Right atrium auricular region (tissue), 2 donors: ENCODE results near the gene ITGAE. TPM values are rescaled to one million over a fixed set of nuclear protein-coding genes. Genes with fewer than 3 reads are reported as not detected.
A peak's percentile ranks its signal among the peaks of the same experiment; 100 is the strongest.
"Not testable (repeated sequence)": the region's sequence is repeated elsewhere in the genome, so short reads cannot be mapped to it uniquely, and the experiment has no call there.

Experiments used
- DNase-seq: peaks from one replicate; pipeline ENCODE4 v3.0.0-alpha.2; 2019; ENCODE audit warnings: low spot score
- H3K27ac ChIP-seq, 2 donors: fragments of 200-600 bp; sonication (generic); 1 replicate in 1 of 2; 2 replicates in 1 of 2; pipeline ENCODE4 v1.5.1; 2016 to 2019
- H3K27me3 ChIP-seq, 2 donors: fragments of 200-600 bp; sonication (generic); one replicate each; pipeline versions ENCODE4 v1.5.1 to v1.6.0; 2017 to 2019
- H3K36me3 ChIP-seq: fragments of 200-600 bp; sonication (generic); one replicate; pipeline ENCODE4 v1.5.1; 2016
- H3K4me1 ChIP-seq, 2 donors: fragments of 200-600 bp; sonication (generic); one replicate each; pipeline versions ENCODE4 v1.5.1 to v1.6.0; 2017 to 2019
- H3K4me3 ChIP-seq, 2 donors: fragments of 200-600 bp; sonication (generic); 1 replicate in 1 of 2; 2 replicates in 1 of 2; pipeline ENCODE4 v1.5.1; 2017 to 2019; ENCODE audit warnings: mild to moderate bottlenecking in 1 of 2, moderate library complexity in 1 of 2
- H3K9me3 ChIP-seq, 2 donors: fragments of 200-600 bp; sonication (generic); one replicate each; pipeline ENCODE4 v1.5.1; 2019
- total RNA-seq, 2 donors: library from RNA; depleted of rRNA; stranded (reverse); fragments of >200 nt; gene quantifications; one replicate each; pipeline ENCODE4 v1.1.0, GENCODE V29; 2016
- TF ChIP-seq, protein P1 (sequence below), 2 donors: fragments of 200-600 bp; sonication (generic); IDR thresholded peaks; one replicate each; pipeline ENCODE4 v1.5.1; 2019; ENCODE audit warnings: antibody characterized with exemption in 2 of 2

Gene ITGAE
- total RNA-seq, 2 donors from 2014 or later, result 23.4 to 26.1 TPM

DNA sequence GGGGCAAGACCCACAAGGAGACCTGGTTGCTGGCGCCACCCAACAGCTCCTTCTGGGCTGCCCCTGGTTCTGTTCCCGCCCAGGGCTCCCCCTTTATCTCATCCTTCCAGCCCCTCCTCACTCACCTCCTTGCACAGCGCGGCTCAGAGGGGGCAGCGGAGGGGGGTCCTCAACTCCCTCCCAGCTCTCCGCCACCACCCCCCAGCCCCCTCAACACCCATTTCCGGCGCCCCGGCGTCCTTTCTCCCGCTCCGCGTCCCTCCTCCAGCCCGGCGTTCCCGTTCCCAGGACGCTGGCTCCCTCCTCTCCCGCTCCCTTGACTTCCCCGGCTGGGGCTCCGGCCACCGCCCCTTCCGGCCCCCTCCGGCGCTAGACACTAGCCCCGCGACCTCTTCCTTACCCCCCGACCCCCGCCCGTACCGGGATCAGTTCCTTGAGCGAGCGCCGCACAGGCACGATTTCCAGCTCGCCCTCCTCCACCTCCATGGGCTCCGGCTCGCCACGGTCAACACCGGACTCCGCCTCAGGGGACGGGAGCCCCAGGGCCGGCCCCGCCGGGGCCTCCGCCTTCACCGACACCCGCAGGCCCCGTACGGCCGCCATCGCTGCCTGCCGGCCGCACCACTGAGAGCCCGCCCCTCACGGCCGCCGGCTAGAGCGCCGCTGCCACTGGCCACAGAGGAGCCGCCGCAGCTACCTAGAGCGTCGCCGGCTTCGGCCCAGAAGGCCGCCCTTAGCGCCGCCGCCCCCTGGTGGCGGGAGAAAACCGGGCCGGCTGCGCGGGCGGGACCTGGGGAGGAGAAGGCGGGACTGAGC is 44.8 kb upstream of the ITGAE start, which contains the start of gene NCBP3:
Gene NCBP3, minus strand, starts transcription at position 626 of the 816 bp plus-strand sequence. Its CDS starts 23 bp downstream, at position 603.
- TF ChIP-seq, protein P1, sequence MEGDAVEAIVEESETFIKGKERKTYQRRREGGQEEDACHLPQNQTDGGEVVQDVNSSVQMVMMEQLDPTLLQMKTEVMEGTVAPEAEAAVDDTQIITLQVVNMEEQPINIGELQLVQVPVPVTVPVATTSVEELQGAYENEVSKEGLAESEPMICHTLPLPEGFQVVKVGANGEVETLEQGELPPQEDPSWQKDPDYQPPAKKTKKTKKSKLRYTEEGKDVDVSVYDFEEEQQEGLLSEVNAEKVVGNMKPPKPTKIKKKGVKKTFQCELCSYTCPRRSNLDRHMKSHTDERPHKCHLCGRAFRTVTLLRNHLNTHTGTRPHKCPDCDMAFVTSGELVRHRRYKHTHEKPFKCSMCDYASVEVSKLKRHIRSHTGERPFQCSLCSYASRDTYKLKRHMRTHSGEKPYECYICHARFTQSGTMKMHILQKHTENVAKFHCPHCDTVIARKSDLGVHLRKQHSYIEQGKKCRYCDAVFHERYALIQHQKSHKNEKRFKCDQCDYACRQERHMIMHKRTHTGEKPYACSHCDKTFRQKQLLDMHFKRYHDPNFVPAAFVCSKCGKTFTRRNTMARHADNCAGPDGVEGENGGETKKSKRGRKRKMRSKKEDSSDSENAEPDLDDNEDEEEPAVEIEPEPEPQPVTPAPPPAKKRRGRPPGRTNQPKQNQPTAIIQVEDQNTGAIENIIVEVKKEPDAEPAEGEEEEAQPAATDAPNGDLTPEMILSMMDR (IDR thresholded peaks at IDR 0.05), result peak; percentile 96 to 98
- H3K4me3 ChIP-seq, result peak within 1 kb of the TSS; percentile 87 to 94

DNA sequence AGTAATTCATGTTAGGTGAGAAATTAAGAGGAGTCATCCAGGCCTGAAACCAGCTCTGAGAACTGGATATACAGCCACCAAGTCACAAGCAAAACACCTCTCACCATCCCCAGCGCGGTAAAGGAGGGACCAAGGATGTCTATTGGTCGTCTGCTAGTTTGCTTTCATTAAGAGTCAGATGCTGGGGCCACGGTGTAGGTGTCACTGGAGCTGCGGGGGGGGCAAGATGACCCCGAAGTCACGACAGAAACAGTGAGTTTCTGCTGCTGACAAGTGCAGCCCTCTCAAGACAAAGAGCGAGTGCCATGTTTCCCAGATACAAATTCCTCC is 44.3 kb upstream of the ITGAE start:
- Histone ChIP-seq H3K27ac (peak overlapping the region; percentile 93 to 96), H3K4me3 (peak overlapping the region; percentile 87 to 94), H3K9me3 (no peaks in the 10 kb centered on the region), H3K36me3 (peaks cover 14% of the 10 kb centered on the region), H3K27me3 (no peaks in the 10 kb centered on the region), H3K4me1 (peaks cover 0 to 22% of the 10 kb centered on the region in 2 donors)
- TF ChIP-seq, protein P1 (IDR thresholded peaks at IDR 0.05), result no peak
- no peak for DNase-seq

More for the DNA sequence above, 44.8 kb upstream of the ITGAE start, which contains the start of gene NCBP3:
- Histone ChIP-seq H3K9me3 (no peaks in the 10 kb centered on the region), H3K27ac (peak within 1 kb of the TSS; percentile 93 to 96), H3K36me3 (peaks cover 14% of the 10 kb centered on the region), H3K4me1 (peaks cover 0 to 22% of the 10 kb centered on the region in 2 donors), H3K27me3 (no peaks in the 10 kb centered on the region)
- DNase-seq, result peak; percentile 83

GRCh38 chr17:3844556-3844955 is 43.6 kb upstream of the ITGAE start:
- H3K9me3 ChIP-seq, DNase-seq, H3K27me3 ChIP-seq, H3K4me3 ChIP-seq: not testable (repeated sequence)
- peak overlapping the region in 1 of 2 donors; percentile 96 for H3K27ac ChIP-seq
- H3K4me1 ChIP-seq, result peaks cover 0 to 22% of the 10 kb centered on the region in 2 donors
- peaks cover 19% of the 10 kb centered on the region for H3K36me3 ChIP-seq

DNA sequence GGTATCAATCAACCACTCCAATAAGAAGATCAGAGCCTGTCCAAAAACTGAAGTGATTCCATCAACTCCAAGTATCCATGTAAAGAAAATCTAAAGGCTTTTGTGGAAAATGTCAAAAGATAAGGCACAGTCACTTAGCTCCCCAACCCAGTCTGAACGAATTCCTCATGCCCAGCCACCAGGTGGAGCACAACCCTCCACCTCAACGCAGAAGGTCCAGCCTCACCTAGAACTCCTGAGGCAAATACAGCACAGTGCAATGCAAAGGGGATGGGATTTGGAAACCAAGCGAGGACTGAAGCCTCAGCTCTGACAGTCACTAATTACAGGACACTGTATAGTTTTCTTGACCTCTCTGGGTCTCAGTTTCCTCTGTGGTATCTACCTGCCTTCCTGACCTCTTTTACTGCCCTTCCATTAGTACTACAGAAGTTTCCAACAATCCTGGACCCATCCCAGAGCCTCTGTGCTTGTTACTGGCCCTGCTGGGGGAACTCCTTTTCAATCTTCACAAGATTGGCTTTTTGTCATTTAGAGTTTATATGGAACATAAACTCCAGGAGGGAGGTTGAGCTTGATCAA is 43.0 kb upstream of the ITGAE start:
- H3K4me3 ChIP-seq, result no peak overlapping the region
- H3K4me1 ChIP-seq, result peaks cover 0 to 22% of the 10 kb centered on the region in 2 donors
- H3K27ac ChIP-seq, result no peak overlapping the region
- no peaks in the 10 kb centered on the region for H3K27me3 ChIP-seq
- no peak for DNase-seq
- peaks cover 24% of the 10 kb centered on the region for H3K36me3 ChIP-seq
- TF ChIP-seq, protein P1 (IDR thresholded peaks at IDR 0.05), result peak; percentile 25 to 56
- no peaks in the 10 kb centered on the region for H3K9me3 ChIP-seq

DNA sequence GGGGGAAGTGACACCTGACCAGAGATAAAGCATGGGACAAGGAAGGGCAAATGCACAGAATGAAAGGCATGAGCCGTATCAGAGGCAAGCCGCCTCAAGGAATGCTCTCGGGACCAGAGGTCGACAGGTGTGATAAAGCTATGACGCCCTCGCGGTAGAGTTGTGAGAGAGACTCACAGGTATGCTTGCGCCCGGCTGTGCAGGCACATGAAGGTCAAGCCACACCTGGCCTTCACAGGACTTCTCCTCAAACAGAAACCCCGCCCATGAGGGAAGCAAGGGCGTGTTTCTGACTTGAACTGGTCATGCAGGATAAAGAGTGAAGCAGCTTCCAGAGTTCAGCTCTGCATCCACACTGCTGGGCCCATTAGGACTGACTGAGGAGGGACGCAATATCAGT is 37.2 kb upstream of the ITGAE start:
- TF ChIP-seq, protein P1 (IDR thresholded peaks at IDR 0.05), result no peak

GRCh38 chr17:3836551-3836950 is 35.6 kb upstream of the ITGAE start:
- TF ChIP-seq, protein P1 (IDR thresholded peaks at IDR 0.05), result no peak
- no peak overlapping the region for H3K4me3 ChIP-seq
- no peaks in the 10 kb centered on the region for H3K9me3 ChIP-seq
- H3K27me3 ChIP-seq, result no peaks in the 10 kb centered on the region
- H3K27ac ChIP-seq, result peak overlapping the region; percentile 67 to 84
- H3K4me1 ChIP-seq, result peaks cover 0 to 22% of the 10 kb centered on the region in 2 donors
- peaks cover 41% of the 10 kb centered on the region for H3K36me3 ChIP-seq
- no peak for DNase-seq

More for the DNA sequence above, 37.2 kb upstream of the ITGAE start:
- peak overlapping the region; percentile 19 to 40 for H3K27ac ChIP-seq
- H3K9me3 ChIP-seq, result no peaks in the 10 kb centered on the region
- peaks cover 0 to 22% of the 10 kb centered on the region in 2 donors for H3K4me1 ChIP-seq
- no peaks in the 10 kb centered on the region for H3K27me3 ChIP-seq
- no peak for DNase-seq
- no peak overlapping the region for H3K4me3 ChIP-seq
- H3K36me3 ChIP-seq, result peaks cover 49% of the 10 kb centered on the region
